OCI-M2 (cell line): ENCODE measurements around the gene ARF1.
A peak's percentile ranks its signal among the peaks of the same experiment; 100 is the strongest.

Experiments
- DNase-seq: peaks from one replicate; lab custom pipeline; 2025; ENCODE audit not compliant: unreplicated experiment; lab: John Stamatoyannopoulos, UW

The ARF1 gene

DNA sequence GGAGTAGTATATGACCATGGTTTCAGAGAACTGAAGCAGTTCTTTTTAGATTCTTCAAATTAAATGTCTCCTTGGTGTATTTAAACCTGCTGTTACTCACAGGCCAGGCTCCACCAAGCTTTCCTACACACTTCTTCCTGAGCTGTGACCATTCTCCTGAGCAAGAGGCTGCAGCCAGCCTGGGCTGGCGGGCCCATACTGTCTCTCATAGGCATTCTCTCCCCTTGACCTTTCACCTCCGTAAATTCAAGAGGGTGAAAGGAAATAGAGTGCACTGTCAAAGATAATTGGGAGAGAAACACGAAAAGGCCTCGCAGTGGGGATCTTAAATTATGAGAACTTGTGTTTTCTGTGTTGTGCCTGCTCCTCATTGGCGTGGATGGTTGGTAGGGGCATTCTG lies 2.3 kb downstream of the ARF1 start:
- DNase-seq = no peak

DNA sequence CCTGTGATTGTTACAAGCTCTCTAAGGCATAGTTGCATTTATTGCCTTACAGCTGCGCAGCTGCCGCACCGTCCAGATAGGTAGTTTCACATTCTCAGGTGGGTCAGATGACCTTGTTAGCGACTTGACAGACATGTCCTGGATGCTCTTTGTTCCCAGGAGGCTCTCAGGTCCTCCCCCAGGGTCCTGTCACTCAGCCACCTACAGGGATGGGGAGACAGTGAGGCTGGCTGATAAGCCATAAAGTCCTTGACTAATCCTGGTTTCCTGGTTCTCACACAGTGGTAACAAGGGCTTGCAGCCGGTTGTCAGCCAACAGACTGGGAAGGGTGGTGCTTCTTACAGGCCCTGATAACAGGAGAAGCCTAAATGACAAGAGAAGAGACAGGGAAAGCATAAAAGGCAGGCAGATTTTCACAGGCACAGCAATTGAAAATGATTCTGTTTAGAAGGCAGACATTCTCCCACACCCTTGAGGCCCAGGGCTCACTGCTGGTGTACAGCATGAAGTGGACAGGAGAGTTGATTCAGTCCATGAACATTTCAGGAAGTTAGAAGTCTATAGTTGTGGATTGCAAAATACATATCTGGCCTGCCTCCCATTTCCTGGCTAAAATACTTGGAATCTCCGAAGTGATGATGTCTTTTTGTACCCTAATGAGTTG lies 2.9 kb downstream of the ARF1 start:
- DNase-seq = peak; percentile 68

DNA sequence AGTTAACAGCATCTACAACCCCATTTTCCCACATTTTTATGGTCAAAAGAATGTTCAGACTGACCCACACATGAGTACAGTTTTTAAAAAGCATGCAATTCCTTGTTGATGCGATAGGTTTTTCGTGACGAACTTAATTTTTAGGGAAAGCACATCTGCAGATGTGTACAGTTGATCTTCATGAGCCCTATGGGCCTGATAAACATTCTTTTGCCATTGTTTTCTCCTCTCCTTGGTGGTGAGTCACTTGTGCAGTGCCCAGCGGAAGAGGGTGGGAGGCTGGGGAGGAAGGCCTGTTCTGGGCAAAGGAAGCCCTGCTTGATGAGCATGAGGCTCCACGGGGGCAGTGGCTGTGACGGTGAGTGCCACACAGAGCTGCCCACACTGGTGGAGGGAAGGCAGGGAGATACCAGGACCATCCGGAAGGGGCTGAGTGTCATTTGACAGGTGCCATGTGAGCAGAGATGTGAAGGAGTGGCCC lies 5.3 kb downstream of the ARF1 start:
- DNase-seq = no peak

DNA sequence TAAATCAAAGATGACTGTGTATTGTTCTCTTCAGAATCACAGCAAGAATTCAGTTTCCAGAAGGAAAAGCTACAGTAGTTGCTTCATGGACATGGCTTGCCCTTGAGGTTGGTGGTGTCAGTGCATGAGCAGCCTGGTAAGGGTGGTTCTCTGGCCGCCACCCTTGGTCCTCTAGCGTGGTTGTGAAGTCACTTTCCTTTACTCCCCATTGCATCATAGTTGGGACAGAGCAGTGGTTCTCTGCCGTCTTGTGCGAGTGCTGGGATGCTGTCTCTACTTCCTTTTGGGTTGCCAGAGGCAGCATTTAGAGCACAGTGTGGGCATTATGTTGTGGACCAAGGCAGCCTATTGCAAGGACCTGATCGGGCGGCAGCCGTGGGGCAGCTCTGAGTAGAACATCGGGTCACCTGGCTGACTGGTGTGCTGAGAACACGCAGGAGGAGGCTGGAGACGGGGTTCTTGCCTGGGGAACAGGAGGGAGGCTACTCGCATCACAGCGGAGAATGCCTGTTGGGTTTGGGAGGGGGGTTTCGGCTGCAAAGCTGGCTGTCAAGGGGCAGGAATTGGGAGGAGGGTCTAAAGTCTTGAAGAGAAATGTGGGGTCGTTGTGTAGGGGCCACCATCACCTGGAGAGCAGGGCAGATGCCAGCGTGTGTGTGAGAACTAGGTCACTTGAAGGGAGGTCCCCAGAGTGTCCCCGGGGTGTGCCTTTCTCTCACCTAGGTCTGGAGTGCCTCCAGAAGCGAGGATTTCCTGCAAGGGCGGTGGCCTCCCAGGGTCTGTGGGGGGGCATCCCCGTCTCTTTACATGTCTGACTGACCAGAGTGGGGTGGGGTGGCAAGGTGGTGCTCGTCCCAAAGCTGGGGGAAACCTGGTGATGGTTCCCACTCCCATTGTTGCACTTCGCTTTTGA lies 6.3 kb downstream of the ARF1 start:
- no peak for DNase-seq

DNA sequence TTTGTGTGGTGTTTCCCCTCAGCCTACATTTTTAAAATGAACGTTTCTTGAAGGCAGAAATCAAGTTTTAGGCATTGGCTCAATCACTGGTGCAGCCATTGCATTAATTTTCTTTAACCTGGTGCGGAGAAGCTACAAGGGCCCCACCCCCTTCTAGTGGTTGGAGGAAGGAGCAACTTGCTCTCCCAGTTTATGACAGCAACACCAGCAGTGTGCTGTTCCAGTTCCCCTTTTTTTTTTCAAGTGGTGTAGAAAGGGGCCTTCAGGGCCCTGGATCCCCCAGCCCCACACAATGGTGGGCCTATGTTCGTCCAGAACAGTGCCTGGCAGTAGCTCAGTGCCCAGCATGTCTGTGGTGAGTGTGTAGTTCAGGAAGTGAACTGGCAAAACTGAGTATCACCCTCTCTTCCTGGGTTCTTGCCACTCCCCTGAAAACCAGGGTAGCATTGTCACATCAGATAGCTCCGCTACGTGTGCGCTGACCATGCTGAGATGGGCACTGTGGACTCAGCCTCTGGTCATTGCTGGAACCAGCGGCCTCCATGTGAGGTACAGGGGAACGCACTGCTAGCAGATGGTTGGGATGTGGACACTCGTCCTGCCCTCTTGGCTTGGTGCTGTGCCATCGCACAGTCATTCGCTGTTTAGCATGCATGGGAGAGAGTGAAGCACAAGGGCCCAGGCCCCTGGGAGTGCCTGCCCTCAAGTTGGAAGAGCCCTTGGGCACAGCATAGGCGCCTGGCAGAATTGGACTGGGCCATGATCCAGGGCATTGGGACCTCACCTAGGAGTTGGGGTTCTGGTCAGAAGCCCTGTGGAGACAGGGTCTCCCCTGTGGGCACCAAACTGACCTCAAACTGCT lies 7.2 kb downstream of the ARF1 start:
- DNase-seq = no peak

DNA sequence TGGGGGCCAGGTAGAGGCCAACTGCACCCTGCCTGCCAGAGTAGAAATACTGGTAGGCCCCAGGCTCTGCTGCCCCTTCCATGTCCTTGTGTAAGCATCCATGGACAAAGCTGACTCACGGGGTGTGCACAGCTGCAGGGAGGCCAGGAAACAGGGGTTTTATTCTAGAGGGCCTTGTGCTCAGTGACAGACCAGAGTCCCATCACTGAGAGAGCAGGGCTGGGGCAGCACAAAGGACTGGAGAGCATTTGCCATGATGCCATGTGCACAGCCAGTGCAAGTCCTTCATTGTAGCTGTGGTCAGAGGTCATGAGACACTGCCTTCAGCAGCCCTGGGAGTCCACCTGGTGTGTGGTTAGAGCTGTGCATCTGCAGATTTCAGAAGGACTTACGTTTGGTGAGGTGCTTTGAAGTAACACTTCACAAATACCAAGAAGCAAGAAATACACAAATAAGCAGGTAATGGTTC lies 8.1 kb downstream of the ARF1 start:
- DNase-seq = no peak

DNA sequence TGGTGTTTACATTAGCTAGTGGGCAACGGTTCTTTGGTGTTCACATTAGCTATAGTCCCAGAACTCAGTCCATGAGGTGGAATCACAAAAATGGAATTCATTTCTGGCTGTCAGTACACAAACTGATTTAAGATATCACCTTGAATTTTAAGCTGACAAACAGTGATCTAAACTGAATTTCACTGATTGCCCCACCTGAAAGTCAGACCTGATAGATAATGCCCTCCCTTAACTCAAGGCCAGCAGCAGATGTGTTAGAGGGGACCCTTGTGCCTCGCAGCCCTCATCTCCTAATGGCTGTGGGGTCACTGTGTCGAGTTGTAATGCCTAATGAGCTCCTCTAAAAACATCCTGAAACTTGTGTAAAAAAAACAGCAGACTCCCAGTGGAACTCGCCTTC lies 8.6 kb downstream of the ARF1 start:
- no peak for DNase-seq

DNA sequence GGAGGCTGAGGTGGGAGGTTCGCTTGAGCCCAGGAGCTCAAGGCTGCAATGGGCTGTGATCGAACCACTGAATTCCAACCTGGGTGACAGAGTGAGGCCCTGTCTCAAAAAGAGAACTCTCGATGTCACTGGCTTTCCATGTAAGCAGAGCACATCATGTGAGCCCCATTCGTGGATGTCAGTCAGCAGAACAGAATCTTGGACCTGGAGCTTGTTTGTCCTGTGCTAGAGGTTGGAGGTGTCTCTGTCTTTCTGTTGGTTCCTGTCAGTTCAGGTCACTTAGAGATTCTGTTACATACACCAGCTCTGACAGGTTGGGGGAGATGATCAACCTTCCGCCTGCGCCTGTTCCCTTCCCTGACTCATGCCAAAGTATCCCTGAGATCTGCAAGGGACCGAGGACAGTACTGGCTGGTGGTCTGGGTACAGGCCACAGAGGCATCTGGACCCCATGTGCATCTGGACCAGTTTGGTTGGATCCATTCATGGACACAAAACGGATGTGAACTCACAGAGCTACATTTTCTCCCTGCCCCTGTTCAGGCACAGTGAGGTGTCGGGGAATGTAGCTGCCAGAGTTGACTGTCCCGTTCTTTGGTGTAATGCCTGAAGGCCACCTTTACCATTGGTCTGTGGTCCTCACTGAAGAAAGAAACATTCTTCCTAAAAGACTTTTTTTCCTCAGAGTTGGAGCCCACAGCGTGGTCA lies 10.0 kb downstream of the ARF1 start:
- no peak for DNase-seq

DNA sequence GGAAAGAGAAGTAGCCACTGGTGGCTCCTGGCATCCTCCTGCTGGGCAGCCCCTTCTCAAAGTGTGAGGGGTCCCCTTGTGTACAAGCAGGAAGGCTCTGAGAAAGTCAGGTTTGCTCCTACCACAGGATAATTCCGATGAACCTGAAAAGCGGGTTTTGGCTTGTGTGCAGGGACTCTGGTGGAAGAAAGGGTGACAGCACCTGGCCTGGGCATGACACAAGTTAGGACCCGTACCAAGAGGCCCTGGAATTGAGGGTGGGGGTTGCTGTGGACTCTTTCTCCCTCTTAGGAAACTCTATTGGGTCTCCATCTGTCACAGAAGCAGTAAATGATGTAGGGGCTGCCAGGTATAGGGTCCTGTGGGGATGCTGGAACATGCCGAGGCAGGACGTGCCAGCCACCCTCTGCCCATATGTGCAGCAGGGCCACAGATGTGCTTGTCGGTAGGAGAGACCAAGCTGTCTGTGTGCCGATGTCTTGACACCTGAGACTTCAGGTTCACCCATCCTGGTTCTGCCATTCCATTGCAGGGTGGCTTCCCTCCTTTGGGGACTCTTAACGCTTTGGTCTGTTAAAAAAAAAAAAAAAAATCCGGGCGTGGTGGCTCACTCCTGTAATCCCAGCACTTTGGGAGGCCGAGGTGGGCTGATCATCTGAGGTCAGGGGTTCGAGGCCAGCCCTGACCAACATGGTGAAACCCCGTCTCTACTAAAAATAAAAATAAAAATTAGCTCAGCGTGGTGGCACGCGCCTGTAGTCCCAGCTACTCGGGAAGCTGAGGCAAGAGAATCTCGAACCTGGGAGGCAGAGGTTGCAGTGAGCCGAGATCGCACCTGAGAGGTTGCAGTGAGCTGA lies 10.8 kb downstream of the ARF1 start:
- DNase-seq = no peak

DNA sequence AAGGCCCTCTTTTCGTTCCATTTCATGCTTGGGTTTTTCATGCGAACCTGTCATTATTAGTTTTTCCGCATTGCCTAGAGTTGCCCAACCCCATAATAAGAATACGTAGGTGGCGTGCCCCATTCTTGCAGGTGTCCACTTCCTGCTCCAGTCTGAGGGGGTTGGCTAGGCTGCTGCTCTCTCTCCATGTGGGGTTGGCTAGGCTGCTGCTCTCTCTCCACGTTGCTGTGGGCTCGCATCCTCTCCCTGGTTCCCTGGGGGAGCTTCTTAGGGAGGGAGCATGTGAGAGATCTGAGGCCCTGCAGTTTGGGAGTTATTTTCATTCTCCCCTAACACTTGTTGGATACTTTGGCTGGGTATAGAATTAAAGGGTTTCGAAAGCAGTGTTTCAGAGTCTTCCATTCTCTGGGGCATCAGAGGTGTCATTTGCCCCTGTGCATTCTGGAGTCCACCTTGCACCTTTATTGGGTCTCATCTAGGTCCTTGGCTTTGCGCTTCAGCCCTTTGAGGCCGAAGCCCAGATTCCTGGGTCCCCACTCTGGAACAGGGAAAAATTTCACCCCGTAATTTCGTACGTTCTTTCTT lies 12.0 kb downstream of the ARF1 start:
- no peak for DNase-seq

DNA sequence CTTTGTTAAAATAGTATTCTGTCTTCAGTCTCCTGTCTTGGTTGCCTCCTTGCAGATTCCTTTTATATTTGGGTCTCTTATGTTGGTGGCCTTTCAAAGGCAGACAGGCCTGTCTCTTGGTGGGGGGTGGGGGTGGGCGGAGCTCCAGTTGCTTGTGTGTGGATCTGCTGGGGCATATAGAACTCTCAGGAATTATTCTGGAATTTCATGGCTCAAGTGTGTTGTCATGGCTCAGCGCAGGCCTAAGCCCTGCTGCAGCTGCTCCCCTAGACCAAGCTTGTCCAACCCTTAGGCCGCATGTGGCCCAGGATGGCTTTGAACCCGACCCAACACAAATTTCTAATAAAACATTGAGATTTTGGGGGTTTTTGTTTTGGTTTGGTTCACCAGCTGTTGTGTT lies 12.7 kb downstream of the ARF1 start:
- DNase-seq = no peak

DNA sequence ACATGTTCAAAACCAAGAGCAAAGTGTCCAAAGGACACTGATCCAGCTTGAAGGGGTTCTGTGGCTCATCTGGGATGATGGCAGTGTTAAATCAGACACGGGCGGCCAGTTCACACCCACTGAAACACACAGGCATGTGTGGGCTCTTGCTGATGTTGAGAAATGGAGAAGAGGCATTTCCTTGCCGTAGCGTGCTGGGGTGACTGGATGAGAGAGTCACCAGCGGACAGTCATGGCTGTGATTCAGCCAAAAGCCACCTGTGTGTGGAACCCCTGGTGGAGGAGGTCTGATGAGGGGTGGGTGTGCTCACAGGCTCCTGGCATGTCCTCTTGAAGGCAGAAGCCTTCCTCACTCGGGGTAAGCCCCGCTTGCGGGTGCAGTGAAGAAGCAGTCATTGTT lies 13.4 kb downstream of the ARF1 start:
- no peak for DNase-seq

DNA sequence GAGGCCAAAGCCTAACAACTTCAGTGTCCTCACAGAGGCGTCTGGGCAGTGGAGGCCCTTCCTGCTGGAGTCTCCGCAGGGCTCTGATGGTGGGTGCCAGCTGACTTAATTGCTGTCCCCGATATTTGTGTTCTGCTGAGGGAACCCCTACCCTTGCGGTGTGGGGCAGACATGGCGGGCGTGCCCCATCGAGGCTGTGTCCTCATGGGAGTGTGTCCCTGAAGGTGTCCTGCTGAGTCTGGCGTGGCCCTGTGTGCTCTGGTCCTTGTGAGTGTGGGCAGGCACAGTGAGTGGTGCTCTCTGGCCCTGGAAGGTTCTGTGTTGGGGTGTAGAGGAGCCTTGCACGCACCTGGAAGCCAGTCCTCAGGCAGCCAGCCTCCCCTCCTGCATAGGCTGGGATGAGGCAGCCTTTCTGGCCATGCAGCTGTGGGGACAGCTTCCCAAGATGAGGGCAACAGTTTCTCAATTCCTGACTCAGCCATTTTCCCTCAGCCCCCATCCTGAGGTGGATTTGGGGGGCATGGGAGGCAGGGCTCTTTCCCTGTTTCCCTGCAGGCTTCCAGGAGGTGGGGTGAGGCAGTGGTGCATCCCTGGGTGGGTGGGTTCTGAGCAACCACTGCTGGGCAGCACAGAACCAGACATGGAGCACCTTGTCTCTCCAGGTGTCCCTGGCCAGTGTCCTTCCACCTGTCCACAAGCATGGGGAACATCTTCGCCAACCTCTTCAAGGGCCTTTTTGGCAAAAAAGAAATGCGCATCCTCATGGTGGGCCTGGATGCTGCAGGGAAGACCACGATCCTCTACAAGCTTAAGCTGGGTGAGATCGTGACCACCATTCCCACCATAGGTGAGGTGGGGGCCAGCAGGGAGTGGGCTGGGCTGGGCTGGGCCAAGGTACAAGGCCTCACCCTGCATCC lies 14.2 kb downstream of the ARF1 start:
- DNase-seq = no peak

DNA sequence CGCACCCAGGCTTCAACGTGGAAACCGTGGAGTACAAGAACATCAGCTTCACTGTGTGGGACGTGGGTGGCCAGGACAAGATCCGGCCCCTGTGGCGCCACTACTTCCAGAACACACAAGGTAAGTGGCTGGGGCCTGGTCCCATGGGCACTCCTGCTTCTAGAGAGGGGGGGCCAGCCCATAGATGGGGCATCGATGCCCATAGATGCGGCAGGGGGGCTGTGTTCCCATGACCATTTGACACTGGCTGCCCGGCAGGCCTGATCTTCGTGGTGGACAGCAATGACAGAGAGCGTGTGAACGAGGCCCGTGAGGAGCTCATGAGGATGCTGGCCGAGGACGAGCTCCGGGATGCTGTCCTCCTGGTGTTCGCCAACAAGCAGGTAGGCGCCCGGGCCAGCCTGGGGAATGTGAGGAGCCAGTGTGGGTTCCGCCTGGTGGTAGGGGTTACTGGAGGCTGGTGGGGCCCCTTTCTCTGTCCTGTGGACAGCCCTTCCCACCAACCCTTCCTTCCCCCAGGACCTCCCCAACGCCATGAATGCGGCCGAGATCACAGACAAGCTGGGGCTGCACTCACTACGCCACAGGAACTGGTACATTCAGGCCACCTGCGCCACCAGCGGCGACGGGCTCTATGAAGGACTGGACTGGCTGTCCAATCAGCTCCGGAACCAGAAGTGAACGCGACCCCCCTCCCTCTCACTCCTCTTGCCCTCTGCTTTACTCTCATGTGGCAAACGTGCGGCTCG lies 15.0 kb downstream of the ARF1 start:
- DNase-seq = no peak

DNA sequence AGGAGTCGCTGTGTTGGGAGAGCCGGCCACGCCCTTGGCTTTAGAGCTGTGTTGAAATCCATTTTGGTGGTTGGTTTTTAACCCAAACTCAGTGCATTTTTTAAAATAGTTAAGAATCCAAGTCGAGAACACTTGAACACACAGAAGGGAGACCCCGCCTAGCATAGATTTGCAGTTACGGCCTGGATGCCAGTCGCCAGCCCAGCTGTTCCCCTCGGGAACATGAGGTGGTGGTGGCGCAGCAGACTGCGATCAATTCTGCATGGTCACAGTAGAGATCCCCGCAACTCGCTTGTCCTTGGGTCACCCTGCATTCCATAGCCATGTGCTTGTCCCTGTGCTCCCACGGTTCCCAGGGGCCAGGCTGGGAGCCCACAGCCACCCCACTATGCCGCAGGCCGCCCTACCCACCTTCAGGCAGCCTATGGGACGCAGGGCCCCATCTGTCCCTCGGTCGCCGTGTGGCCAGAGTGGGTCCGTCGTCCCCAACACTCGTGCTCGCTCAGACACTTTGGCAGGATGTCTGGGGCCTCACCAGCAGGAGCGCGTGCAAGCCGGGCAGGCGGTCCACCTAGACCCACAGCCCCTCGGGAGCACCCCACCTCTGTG lies 15.9 kb downstream of the ARF1 start:
- no peak for DNase-seq

DNA sequence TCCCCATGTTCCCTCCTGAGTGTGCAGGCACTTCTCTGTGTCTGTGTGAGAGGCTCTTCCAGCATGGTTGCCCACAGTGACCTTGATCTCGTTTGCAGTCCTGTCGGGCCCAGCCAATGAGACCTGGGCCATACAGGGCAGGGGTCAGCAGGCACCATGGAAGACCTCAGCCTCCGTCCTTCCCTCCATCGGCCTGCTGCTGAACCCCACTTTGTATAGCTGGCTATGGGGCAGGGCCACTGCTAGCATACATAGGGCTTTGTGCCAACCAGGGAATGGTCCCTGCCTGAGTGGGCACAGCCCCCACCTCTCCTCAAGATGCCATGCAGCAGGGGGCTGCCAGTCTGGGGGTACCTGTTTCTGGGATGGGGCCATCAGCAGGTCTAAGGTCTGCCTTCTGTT lies 16.8 kb downstream of the ARF1 start:
- no peak for DNase-seq
